ENCODE measurements around the gene TBX1.

- no peak for TF ChIP-seq POLR2A (IDR thresholded peaks at IDR 0.05; ENCODE audit: low read depth)
- TF ChIP-seq CTCF (IDR thresholded peaks at IDR 0.05): no peak
- no peak for TF ChIP-seq POLR2AphosphoS5 (IDR thresholded peaks at IDR 0.05)
These were observed 35.6 kb downstream of the TBX1 start for GRCh38 chr22:19796160-19796559.
